HG02981 (cell line): ENCODE measurements around the gene KCNE5.
"Not testable (repeated sequence)": the region's sequence is repeated elsewhere in the genome, so short reads cannot be mapped to it uniquely, and the experiment has no call there.

Experiments used
- ATAC-seq: cut with Tn5 transposase; IDR thresholded peaks from one replicate; pipeline ENCODE4 v1.9.1; 2021; ENCODE audit warnings: mild to moderate bottlenecking, moderate library complexity; ENCODE audit not compliant: unreplicated experiment

Gene KCNE5, protein sequence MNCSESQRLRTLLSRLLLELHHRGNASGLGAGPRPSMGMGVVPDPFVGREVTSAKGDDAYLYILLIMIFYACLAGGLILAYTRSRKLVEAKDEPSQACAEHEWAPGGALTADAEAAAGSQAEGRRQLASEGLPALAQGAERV

DNA sequence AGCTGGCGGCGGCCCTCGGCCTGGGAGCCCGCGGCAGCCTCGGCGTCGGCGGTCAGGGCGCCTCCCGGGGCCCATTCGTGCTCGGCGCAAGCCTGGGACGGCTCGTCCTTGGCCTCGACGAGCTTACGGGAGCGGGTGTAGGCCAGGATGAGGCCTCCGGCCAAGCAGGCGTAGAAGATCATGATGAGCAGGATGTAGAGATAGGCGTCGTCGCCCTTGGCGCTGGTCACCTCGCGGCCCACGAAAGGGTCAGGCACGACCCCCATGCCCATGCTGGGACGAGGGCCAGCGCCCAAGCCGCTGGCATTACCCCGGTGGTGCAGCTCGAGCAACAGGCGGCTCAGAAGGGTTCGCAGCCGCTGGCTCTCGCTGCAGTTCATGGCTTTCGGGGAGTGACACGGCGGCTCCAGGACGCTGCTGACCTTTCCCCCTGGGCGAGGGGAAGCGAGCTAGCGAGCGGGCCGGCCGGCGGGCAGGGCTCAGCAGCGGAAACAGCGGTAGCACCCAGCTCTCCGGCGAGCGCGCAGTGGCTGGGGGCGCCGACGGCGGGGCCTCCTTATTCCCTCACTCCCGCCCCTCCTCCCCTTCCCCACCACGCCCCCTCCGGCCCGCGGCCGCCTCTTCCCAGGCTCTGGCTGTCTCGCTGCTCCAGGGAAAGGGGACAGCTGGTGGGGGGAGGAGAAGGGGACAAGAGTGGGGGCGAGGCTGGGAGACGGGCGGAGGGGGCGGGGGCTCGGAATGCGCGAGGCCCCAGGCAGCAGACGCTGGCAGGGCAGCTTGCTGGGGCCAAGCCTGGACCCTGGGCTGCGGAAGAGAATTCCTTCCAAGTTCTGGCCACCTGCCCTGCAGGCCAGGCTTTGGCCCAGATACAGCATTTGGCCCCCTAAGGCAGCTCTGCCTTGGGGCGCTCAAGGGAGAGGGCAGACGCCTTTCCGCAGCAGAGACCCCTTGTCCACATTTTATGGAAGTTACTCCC, at the start of gene KCNE5:
KCNE5 (minus strand) TSS at position 532 of the 976 bp plus-strand sequence; CDS start at position 380, 152 bp downstream.
- ATAC-seq = no peak

DNA sequence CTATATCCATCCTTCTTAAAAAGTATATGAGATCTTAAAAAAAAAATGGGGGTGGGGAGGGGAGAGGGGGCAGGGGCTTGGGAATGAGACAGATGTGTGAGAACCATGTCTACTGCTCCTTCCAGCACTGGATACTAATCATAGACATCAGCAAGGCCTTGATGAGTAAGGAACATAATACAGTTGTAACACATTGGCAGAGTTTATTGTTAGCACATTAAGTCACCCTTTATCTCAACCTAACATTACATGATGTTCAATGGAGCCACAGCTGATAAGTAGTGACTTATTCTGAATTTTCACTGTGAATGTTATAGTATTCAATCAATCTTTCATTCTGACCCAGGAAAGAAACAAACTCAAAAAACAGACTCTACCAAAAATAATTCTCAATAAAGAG, 47.3 kb upstream of the KCNE5 start:
- ATAC-seq = no peak

DNA sequence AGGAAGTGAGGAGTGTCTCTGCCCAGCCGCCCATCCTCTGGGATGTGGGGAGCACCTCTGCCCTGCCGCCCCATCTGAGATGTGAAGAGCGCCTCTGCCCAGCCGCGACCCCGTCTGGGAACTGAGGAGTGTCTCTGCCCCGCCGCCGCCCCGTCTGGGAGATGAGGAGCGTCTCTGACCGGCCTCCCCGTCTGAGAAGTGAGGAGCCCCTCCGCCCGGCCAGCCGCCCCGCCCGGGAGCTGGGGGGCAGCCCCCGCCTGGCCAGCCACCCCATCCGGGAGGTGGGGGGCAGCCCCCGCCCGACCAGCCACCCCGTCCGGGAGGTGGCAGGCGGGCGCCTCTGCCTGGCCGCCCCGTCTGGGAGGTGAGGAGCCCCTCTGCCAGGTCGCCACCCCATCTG, 46.2 kb upstream of the KCNE5 start:
- ATAC-seq = not testable (repeated sequence)

DNA sequence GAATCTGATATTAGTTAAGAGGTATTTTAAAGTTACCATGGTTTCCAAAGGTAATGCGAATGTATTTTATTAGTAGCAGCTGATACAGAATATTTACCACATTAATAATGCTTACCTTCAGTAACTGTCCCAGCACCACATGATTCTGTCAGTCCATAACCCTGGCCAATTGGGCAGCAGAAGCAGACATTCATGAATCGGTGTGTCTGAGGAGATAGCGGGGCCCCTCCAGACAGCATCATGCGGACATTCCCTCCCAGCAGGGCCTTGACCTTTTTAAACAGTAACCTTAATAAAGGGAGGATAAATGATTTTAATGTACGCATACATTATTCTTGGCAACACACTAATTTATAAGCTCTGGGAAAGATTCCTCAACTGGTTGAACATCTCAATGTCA, 43.0 kb upstream of the KCNE5 start:
- no peak for ATAC-seq

DNA sequence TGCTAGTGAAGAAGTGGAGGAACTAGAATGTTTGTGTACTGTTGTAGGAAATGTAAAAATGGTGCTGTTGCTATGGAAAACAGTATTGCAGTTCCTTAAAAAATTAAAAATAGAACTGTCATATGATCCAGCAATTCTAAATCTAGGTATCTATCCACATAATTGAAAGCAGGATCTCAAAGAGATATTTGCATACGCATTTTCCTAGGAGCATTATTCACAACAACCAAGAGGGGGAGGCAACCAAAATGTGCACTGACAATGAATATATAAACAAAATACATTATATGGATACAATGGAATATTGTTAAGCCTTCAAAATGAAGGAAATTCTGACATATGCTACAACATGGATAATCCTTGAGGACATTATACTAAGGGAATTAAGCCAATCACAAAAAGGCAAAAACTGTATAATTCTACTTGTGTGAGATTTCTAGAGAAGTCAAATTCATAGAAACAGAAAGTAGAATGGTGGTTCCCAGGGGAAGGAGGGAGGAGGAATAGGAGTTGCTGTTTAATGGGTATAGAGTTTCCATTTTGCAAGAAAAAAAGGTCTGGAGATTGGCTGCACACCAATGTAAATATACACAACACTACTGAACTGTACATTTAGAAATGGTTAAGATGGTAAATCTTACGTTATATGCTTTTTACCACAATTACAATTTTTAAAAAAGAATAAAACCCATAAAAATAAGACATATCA, 35.6 kb upstream of the KCNE5 start:
- no peak for ATAC-seq

DNA sequence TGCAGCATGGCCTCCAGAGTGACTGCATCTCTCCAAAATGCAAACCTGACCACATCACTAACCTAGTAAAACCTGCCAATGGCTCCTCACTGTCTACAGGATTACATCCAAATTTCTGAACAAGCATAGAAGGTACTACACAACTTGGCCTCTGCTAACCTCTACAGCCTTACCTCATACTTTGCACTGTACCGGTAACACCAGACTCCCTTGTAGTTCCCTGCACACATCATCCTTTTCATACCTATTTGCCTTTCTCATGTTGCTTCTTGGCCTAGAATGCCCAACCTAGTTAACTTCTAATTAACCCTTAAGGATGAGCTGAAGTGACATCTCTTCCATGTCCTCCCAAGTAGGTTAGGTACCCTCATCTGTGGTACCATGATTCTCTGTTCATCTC, 33.4 kb upstream of the KCNE5 start:
- no peak for ATAC-seq

DNA sequence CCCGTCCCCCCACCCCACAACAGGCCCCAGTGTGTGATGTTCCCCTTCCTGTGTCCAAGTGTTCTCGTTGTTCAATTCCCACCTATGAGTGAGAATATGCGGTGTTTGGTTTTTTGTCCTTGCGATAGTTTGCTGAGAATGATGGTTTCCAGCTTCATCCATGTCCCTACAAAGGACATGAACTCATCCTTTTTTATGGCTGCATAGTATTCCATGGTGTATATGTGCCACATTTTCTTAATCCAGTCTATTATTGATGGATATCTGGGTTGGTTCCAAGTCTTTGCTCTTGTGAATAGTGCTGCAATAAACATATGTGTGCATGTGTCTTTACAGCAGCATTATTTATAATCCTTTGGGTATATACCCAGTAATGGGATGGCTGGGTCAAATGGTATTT, 32.4 kb upstream of the KCNE5 start:
- not testable (repeated sequence) for ATAC-seq

DNA sequence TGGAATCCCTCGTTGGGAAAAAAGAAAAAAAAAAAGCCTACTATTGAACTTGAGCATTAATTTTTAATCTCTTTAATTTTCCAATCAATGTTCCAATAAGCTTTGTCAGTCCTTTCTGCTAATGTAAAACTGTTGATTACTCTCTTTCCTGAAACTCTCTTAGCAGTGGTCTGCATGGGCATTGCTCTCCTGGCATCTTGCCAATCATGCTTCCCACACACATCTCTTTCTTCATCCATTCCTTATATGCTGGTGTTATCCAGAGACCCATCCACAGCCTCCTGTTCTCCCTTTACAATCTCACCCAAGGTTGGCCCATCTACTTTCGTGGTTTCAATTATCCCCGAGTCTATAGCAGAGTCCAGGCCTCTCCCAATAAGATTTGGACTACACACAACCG, 31.8 kb upstream of the KCNE5 start:
- no peak for ATAC-seq

DNA sequence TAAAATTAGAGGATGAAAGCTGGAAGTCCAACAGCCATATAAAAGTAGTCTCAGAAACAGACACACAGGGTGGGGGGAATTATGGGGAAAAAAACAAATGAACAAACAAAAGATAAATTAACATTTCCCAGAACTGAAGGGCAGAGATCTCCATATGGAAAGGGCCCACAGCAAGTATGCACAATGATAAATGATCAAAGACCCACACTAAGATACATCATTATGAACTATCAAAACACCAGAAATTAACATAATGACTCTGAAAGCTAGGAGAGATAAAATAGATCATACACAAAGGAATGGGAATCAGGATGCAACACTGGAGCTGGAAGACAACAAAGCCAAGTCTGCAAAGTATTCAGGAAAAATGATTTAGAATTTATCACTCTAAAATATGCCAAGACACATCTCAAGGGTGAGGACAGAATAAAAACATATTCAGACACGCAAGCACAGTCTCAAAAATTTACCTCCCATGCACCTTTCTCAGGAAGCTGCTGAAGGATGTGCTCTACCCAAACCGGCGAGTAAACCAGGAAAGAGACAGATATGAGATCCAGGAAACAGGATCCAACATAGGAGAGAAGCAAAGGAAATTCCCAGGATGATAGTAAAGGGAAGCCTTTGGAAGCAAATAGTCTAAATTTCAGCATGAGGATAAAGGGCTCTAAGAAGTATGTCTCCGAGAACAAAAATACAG, 30.7 kb upstream of the KCNE5 start:
- ATAC-seq = no peak

DNA sequence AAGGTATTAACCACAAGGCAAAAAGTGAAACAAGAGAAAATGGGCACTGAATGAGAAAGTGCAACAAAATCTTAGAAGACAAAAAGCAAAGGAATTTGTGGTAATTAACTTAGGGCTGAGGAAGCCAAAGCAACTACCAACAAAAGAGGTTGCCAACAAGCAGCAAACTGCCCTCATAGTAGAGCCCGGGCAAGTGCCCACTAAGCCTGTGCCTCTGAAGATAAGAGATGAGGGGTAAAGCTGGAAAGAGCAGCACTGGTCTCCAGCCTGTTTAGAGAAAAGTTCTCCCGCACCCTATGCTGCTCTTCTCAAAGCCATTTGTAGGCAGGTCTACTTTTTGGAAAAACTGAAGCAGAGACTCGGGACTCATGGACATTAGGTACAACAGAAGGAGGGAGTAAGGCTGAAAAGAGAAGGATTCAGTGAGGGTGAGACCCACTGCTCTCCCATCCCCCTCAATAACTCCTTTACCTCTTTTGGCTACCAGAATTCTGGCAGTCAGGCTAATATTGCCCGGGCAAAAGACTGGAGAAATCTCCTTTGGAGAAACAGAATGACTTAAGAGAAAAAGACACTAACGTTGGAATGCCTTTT, 29.6 kb upstream of the KCNE5 start:
- ATAC-seq = no peak

DNA sequence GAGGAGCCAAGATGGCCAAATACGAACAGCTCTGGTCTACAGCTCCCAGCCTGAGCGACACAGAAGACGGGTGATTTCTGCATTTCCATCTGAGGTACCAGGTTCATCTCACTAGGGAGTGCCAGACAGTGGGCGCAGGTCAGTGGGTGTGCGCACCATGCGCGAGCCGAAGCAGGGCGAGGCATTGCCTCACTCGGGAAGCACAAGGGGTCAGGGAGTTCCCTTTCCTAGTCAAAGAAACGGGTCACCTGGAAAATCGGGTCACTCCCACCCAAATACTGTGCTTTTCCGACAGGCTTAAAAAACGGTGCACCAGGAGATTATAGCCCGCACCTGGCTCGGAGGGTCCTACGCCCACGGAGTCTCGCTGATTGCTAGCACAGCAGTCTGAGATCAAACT, 19.7 kb upstream of the KCNE5 start:
- ATAC-seq = not testable (repeated sequence)

DNA sequence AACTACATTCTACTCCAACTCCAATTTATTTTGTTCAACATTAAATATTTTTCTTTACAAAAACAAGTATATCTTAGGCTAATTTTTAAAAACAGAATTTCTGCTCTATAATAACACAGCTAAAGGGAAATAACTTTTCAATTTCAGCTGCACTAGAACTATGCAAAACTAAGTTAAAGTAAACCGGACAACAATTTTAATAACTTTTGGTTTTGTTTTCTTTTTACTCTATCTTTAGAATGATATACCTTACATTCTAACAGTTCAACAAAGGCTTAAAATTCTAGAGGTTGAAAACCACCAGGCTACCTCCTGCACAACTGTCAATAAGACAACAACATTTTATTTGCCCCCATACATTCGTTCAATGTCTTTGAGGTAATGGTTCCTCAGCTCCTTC, 18.7 kb upstream of the KCNE5 start:
- no peak for ATAC-seq

DNA sequence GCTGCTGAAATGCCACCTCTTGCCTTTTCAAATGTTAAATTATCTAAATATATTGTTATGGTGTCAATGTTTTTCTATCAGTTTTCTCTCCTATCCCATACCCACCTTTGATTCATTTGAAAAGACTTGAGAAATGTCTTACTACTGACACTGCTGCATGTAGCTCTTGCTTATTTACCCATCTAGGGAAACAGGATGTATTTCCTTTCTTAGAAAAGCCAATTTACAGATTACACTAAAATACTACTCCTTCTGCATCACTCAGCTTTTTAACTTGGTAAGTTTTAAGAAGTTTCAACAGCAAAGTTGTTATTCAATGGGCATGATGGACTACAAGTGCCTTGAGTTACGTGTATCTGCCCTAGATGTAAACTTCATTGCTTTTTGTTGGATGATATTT, 13.2 kb upstream of the KCNE5 start:
- ATAC-seq = no peak

DNA sequence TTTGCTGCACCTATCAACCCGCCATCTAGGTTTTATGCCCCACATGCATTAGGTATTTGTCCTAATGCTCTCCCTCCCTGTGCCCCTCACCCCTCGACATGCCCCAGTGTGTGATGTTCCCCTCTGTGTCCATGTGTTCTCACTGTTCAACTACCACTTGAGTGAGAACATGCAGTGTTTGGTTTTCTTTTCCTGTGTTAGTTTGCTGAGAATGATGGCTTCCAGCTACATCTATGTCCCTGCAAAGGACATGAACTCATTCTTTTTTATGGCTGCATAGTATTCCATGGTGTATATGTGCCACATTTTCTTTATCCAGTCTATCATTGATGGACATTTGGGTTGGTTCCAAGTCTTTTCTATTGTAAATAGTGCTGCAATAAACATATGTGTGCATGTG, 12.5 kb upstream of the KCNE5 start:
- ATAC-seq = not testable (repeated sequence)

DNA sequence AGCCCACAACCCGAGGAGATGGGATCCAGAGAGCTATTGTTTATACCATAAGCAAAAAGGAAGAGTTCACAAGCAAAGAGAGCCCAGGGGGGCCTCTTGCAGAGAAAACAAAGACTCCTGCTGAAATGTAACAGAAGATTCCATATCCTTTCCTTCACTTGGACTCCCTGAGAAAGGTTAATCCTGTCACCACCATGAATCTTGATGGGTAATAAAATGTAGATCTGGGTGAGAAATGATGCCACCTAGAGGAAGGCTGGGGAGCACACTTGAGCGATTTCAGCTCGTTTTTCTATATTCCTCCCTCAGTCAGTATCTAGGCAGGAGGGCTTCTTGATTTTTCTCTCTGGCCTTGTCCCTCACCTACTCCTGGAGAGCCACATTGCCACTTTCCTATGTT, 10.2 kb upstream of the KCNE5 start:
- no peak for ATAC-seq

DNA sequence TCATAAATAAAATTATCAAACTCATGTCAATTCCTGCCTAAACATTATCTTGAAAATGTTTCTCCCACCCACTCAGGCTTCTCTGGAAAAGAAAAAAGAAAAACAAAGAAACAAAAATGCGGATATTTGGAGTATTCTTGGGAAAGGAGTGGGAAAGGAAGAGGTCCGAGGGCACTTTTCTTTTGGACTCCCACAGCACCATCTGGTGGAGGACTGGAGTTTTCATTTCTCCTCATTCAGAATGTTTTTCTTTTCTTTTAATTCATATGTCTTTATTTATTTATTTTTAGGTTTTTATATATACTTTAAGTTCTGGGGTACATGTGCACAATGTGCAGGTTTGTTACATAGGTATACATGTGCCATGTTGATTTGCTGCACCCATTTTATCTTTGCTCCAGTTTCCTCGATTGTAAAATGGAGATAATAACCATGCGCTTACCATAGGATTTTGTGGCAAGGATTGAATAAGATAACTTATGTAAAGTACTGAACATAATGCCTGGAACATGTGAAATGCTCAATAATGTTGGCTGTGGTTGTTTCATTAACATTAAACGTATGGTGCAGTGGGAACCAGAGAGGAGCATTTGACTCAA, 8.0 kb upstream of the KCNE5 start:
- ATAC-seq = no peak

DNA sequence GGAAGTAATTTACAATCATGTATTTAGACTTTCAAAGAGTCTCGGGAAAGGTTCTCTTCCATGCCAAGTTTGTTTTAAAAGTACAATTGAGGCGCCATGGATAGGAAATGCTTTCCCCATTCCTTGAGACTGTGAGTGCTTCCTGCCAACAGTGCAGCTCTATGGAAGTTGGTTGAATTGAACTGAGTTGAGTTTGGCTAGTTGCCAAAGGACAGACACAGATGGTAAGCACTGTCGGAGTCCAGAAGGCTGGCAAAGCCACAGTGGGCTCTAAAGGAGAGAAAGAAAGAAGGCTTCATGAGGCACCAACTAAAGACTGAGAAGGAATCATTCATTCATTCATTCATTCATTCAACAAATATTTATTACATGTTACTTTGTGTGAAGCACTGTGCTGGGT, 4.3 kb upstream of the KCNE5 start:
- ATAC-seq = no peak

DNA sequence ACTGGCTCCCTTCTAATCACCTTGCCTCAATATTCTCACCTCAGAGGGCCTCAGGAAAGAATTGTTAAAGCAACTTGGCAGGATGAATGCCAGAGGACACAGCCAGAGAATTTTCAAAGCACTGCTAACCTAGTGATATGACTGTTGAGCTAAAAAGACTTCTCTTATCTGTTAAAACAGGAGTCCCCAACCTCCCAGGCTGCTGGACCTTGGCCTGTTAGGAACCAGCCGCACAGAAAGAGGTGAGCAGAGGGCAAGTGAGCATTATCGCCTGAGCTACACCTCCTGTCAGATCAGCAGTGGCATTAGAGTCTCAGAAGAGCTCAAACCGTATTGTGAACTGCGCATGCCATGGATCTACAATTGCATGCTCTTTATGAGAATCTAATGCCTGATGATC, 1.7 kb upstream of the KCNE5 start:
- no peak for ATAC-seq

DNA sequence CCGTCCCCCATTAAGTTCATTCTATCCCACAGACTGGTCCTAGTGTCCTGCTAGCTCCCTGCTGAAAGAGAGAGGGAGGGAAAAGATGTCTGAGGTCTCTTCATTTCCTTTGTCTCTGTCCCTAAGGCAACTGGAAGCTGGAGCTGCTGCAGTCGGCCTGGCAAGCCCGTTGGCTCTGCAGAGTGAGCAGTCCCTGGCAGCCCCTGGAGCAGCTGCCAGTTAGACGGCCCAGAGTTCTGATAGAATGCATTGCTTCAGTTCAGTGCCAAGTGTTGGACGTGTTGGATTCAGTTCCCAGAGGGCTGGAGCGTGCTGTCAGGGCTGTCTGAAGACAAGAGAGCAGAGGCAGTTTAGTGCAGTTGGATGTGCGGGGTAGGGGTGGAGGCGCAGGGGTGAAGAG, 975 bp downstream of the KCNE5 start:
- no peak for ATAC-seq

DNA sequence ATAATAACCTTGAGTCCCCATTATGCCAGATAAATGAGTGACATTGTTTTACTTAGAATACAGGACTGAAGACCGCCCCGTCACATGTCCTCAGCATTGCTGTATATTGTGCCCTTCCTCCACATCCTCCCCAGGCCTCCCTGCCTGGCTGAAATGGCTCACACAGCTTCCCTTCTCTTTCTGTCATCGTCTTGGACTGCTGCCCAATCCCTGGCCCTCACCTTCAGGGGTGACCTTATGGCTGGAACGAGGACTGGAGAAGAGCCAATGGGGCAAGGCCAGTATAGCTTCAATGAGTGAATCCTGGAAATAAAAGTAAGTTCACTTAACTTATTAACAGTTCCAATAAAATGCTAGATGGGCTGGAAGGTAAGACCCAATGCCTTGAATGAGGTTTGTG, 2.7 kb downstream of the KCNE5 start:
- ATAC-seq = no peak
